NCI-H2227 treated with DMSO at 0.1 percent for 48 hours (cell line): ENCODE measurements around the gene HAPLN3.
A peak's percentile ranks its signal among the peaks of the same experiment; 100 is the strongest.
"Not testable (repeated sequence)": the region's sequence is repeated elsewhere in the genome, so short reads cannot be mapped to it uniquely, and the experiment has no call there.

Source experiments
- DNase-seq: peaks from one replicate; lab custom pipeline; 2025; lab: John Stamatoyannopoulos, UW

HAPLN3 gene, protein sequence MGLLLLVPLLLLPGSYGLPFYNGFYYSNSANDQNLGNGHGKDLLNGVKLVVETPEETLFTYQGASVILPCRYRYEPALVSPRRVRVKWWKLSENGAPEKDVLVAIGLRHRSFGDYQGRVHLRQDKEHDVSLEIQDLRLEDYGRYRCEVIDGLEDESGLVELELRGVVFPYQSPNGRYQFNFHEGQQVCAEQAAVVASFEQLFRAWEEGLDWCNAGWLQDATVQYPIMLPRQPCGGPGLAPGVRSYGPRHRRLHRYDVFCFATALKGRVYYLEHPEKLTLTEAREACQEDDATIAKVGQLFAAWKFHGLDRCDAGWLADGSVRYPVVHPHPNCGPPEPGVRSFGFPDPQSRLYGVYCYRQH

DNA sequence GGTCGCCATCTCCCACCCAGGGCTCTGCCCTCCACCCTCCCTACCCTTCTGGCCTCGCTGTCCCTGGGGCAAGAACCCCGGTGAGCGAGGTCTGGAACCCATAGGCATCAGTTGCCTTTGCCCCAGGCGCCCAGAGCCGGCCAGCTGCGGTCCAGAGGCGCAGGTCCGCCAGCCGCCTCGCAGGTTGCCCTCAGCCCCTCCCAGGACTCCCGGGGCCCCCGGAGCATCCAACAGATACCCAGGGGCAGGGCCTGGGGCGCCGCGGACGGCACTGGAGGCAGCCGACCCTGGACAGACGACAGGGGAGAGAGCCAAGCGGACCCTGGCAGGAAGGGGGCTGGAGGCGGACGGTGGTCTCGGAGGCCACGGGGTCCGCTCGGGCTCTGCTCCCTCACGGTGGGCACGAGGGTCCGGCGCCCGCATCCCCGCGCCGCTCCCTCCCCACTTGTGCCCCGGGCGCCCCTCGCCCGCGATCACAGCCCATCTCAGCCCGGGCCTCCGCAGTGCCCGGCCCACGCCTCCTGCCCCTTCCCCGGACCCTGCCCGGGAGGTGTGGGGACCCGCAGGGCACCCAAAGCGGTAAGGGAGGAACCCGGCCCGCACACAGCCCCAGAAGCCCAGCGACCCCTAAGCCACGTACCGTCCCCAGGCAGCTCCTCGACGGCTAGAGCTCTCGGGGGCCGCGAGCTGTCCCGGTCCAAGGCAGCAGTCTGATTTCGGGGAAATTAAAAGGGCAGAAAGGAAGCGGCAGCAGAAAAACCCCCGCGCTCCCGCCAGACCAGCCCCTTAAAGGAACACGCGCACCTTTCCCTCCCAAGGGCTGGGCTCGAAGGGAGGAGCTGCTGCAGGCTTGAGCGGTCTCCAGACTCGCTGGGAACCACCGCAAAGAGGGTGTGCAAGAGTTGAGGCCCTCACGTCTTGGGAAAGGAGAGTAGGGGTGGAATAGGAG, at the start of gene HAPLN3:
TSS of gene HAPLN3 (minus strand) at position 726 of the 949 bp plus-strand sequence. CDS start 8,246 bp downstream, outside the sequence.
- no peak for DNase-seq

DNA sequence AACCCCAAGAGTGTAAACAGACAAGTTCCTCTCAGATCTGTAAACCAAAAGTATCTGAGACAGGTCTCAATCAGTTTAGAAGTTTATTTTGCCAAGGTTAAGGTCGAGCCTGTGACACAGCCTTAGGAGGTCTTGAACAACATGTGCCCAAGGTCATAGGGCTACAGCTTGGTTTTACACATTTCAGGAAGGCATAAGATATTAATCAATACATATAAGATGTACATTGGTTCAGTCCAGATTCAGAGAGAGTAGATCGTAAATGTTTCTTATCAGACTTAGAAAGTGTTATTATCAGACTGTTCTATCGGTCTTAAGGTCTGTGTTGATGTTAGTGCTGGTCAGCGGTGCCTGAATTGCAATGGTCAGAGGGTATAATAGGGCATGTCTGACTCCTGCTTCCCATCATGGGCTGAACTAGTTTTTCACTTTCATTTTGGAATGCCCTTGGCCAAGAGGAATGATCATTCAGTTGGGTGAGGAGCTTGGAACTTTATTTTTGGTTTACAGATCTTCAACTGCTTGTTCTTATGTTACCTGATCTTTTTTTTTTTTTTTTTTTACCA, 44.8 kb upstream of the HAPLN3 start:
- DNase-seq = no peak

DNA sequence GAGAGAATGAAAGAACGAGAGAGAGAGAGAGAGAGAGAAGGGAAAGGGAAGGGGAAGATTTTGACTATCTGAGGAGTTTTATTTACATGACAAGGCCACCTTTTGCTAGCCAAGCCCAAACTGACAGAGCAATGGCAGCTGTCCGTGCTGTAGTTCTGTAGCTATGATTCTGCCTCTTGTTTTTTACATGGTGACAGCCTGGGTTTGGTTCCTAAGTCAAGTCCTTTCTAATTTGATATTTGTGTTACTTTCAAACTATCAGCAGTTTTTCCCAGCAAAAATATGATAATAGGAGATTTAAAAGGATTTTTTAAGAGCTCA, 44.1 kb upstream of the HAPLN3 start:
- DNase-seq = no peak

DNA sequence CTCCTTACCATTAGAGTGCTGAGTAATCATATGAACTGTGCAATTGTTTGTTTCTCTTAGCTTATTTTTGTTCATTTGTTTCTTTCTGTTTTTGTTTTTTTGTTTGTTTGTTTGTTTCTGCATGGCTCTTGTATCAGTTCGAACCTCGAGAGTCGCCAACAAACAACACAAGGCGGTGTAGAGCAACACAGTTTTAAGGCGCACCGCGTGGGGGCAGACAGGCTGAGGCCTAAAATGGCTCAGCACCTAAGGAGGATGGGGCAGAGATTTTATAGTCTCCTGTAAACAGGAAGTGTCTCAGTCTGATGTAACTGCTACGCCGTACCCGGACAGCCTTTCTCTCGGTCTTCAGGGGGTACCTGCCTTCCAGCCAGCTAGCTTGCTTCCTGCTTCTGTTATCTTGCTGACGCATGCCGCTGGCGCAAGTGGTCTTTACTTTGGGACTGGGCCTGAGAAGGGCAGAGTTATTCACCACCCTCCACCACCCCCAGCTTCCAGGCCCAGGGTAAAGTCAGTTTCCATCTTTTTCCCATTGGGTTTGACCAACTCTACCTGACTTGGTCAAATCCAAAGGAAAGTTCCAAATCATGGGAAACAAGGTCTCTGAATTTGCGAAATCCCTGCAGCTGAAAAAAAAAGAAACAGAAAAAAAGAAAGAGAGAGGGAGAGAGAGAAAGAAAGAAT, 43.6 kb upstream of the HAPLN3 start:
- DNase-seq = no peak

DNA sequence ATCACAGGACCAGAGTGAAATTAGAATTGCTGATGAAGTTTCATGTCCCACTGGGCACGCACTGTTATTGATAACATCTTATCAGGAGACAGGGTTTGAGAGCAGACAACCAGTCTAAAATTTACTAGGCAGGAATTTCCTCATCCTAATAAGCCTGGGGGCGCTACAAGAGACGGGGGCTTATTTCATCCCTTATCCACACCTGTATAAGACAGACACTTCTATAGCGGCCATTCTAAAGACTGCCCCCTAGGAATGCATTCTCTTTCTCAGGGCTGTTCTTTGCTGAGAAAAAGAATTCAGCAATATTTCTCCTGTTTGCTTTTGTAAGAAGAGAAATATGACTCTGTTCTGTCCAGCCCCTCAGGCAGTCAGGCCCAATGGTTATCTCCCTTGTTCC, 39.1 kb upstream of the HAPLN3 start:
- not testable (repeated sequence) for DNase-seq

DNA sequence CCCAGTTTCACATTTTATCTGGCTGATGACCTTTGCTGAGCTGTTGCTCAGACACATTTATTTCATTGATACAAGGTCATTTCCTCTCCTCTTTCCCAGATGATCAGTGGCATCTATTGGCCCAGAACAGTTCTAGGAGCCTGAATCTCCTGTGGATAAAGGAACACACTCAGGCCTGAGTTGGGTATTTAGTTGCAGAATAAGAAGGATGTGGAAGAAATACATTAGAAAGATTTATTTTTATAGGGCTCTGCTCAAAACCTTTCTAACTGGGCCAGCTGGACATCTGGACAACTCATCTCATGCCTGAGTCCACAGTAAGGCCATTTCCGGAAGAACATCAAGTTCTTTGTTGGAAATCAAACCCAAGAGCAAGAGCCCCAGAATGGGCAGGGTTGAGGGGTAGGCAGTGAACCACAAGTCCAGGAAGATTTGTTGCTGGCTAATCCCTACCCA, 37.6 kb upstream of the HAPLN3 start:
- DNase-seq = no peak

DNA sequence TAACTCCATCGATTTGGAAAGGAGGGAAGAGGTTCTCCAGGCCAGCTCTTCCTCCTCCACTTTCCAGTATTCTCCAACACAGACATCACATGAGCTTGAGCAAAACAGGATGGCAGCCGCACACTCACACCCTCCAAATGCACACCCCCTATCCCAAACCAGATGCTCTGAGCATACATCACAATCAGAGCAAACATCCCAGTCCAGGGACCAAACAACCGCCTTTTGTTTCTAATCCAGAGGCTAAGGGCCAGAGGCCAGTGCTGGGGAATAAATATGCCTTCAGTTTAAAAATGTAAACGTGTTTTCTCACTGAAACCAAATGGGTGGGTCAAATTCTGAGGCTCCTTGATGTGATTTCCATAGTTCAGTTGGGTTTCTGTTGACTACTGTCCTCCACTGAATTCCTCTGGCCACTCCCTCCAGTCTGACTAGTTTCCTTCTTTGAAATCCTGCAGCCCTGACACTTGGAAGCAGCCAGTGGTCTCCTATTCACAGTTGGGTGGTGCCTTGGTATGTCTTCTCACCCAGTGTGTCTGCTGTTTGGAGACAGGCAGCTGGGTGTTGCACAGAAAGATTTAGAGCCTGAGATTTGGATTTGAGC, 37.0 kb upstream of the HAPLN3 start:
- no peak for DNase-seq

DNA sequence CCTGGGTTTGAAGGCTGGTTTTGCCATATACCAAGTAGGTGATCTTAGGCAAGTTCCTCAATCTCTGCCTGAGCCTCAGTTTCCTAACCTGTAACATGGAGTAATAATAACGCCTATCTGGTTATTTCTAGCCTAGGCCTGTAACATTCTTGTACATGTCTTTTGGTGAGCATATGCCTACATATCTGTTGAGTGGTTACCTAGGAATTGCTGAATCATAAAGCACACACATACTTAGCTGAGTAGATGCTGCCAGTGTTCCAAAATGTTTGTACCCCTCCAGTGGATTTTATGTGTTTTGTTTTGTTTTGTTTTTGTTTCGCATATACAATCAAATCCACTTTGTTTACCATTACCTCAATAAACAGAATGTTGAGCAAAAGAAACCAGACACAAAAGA, 35.2 kb upstream of the HAPLN3 start:
- DNase-seq = no peak

DNA sequence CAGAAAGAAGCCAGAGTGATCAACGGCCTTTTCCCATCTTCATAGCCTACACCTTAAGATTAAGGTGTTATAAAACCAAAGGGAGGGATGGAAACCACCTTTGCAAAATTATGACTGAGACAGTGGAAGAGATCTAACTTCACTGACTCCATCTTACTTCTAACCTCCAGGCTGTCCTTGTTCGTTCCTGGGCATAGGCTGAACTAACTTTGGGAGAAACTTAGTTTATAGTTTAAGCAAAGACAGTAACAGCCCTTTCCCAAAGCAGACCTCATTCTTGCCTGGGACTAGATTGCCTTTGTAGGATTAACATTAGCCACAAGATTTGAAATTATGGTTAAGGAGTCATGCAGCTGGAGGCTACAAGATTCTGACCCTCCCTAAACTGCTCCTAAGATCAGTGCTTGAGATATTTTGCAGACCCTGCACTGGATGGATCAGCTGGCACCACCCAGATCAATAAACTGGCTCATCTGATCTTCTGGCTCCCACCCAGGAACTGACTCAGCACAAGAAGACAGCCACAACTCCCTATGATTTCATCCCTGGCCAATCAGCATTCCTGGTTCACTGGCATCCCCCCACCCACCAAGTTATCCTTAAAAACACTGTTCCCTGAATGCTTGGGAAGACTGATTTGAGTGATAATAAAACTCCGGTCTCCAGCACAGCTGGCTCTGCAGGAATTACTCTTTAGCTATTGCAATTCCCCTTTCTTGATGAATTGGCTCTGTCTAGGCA, 34.2 kb upstream of the HAPLN3 start:
- DNase-seq = not testable (repeated sequence)

DNA sequence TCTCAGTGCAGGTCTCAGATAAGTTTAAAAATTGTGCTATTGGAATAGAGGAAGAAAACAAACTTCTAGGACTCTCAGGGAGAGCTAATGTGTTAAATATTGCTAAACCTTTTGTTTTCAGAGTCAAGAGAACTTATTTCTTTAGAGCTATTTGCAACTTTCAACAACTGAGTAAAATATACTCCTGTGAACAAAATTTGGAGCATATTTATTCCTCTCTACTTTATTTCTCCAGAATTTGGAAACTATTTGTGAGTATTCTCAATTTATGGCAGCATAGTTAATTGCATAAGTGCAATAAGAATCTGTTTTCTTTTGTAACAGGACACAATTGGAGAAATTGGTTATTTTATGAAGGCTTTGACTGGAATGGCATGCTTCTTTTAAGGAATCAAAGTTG, 32.8 kb upstream of the HAPLN3 start:
- DNase-seq = not testable (repeated sequence)

DNA sequence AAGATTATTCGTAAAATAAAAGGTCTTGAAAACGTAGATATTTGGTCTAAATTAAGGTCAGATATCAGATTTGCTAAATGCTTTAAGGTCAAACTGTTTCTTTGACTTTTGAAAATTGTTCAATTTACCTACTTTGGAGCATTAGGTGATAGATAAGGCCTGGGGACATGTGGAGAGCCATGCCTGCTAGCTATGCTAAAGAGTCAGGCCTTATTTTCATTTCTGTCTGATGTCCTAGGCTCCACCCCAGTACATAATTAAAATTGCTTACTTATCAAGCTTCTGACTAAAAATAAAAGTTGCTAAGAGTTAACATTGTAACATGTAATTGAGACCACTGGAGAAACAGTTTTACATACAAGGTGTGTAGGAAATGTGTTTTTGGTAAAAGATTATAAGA, 30.3 kb upstream of the HAPLN3 start:
- not testable (repeated sequence) for DNase-seq

DNA sequence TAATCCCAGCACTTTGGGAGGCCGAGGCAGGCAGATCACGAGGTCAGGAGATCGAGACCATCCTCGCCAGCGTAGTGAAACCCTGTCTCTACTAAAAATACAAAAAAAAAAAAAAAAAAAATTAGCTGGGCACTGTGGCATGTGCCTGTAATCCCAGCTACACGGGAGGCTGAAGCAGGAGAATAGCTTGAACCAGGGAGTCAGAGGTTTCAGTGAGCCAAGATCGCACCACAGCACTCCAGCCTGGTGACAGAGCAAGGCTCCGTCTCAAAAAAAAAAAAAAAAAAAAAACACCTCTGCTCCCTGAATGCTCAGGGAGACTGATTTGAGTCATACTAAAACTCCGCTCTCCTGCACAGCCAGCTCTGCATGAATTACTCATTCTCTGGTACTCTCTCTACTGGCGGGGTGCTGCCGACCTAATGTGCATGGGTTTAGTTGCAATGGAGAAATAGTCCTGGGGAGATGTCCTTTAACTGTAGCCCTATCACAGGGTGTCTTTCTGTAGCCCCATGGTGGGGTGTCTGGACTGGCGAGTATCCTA, 25.6 kb upstream of the HAPLN3 start:
- DNase-seq = not testable (repeated sequence)

DNA sequence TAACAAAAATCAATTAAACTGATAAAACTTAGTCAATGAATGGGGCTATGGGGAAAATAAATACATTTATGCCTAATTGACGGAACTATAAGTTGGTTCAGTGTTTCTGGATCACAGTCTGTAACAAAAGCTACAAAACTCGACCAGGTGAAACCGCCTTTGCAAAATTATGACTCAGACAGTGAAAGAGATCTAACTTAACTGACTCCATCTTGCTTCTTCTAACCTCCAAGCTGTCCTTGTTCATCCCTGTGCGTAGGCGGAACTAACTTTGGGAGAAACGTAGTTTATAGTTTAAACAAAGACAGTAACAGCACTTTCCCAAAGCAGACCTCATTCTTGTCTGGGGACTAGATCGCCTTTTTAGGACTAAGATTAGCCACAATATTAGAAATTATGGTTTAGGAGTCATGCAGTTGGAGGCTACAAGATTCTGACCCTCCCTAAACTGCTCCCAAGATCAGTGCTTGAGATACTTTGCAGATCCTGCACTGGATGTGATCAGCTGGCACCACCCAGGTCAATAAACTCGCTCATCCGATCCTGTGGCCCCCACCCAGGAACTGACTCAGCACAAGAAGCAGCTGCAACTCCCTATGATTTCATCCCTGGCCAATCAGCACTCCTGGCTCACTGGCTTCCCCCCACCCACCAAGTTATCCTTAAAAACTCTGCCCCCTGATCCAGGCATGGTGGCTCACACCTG, 25.0 kb upstream of the HAPLN3 start:
- DNase-seq = no peak

DNA sequence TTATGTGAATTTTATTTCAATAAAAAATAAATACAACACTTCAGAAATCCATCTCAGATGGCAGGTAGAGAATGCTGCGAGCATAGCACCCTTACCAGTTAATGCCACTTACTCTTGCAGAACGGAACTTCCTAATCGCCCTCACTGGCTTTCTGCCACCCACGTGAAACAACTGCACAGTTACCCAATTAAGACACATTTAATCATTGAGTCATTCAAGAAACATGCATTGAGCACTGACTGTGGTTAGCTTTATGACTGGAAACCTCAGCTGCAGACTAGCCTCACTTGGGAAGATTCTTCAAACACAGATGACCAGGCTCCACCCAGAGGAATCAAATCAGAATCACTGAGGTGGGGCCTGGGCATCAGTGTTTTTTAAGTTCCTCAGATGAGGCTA, 23.4 kb upstream of the HAPLN3 start:
- DNase-seq = no peak

DNA sequence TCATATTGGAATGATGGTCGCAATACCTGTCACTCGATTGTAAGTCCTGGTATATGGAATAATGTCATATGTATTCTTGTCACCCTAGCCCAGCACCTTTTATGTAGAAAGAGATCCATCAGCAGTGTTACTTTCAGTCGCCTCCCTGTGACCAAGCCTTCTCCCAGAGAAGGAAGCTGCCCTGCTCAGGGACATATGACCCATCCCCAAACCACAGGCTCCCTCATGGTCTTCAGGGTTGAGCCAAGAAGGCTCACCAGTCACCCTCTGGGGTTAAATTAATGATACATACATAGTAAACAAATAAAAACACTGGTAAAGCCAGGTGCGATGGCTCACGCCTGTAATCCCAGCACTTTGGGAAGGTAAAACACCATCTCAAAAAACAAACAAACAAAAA, 22.4 kb upstream of the HAPLN3 start:
- DNase-seq = no peak

DNA sequence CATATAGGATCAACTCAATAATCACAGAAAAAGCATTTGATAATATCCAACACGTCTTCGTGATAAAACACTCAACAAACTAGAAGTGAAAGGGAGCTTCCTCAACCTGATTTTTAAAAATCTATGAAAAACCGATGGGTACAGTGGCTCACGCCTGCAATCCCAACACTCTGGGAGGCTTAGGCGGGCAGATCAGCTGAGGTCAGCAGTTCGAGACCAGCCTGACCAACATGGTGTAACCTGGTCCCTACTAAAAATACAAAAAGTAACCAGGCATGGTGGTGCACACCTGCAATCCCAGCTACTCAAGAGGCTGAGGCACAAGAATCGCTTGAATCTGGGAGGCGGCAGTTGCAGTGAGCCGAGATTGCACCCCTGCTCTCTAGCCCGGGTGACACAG, 20.0 kb upstream of the HAPLN3 start:
- no peak for DNase-seq

DNA sequence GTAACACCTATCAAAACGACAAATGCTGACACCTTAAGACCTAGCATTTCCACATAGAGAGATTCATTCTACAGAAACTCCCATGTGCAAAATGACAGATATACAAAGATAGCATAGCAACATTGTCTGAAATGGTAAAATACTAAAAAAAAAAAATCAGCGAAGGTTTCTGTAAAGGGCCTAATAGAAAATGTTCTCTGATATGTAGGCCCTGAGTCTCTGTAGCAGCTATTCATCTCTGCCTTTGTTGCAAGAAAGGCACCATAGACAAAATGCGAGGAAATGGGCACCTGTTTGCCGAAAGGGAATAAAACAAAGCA, 18.5 kb upstream of the HAPLN3 start:
- no peak for DNase-seq

DNA sequence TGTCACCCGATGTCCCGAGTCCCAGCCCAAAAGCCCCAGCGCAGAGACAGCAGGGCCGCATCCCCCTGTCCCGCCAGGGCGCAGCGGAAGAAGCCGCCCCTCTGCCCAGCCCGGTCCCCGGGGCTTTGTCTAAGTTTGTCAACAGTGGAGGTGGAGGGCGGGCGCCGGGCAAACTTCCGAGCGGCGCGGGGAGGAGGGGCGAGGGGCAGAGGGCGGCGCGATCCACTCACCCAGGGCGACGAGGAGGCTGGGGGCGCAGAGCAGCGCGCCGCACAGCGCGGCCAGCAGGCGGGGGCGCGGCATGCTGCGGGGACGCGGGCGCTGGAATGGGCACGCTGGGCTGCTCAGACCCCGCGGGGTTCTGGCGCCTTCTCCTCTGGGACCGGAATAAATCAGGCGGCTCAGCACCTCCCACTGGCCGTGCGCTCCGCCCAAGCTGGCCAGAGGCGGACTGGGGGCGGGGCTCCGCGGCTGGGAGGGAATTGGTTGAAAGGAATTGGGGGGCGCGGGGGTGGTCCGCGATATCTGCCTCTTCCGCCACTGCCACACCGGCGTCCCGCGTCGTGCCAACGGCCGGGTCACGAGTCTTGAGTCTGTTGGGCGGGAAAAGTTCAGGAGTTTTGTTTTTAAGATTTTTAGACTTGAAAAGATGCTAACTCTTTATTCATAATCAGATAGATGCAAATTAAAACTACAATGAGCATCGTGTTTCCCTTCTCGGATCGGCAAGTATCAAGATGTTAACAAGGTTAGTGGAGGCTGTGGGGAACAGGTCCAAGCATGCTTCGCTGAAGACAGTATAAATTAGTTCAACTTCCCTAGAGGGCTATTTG, 17.9 kb upstream of the HAPLN3 start, which contains the start of gene MFGE8:
TSS of gene MFGE8 (minus strand) at position 363 of the 833 bp plus-strand sequence. CDS start at position 303, 60 bp downstream.
- DNase-seq = peak; percentile 51

DNA sequence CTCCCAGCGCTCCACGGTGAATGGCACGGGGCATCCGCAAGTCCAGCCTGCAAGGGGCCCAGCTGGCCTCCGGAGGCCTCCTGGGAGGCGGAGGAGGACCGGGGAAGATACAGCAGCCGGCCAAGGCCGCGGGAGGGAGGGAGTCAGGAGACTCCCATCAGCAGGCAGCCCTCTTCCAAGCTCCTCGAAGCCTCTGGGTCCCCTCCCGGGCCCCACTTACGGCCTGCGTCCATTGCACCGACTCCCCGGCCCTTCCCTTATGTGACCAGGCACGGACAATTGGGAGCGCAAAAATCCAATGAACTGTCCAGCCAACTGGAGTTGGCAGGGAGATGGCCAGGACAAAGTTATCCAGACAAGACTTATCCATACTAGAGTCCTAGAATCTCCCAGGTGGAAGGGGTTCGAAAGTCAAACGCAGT, 17.2 kb upstream of the HAPLN3 start:
- DNase-seq = no peak
